ENCODE results near the gene TYK2. TPM values are rescaled to one million over a fixed set of nuclear protein-coding genes. Genes with fewer than 3 reads are reported as not detected.

The TYK2 gene
- polyA plus RNA-seq, 1 experiment = 29.1 TPM

DNA sequence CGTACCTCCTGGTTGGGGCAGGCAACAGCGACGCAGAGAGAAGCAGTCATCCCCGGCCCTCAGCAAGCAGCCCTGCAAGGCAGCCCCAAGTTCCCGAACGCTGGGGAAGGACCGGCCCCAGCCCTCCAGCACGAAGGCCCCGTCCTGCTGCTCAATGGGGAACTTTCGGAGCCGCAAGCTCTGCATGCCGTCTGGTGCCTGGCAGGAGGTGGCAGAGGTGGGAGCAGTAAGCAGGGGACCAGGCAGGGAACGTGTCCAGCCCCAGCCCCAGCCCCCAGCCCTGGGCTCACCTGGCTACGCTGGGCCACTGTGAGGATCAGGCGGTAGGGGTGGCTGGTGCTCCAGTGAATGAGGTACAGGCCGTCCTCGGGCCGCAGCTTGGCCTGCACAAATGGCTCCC, 18.1 kb downstream of the TYK2 start:
- no peak for DNase-seq (ENCODE audit: low read depth, low spot score)
- H3K9me3 ChIP-seq (ENCODE audit: control insufficient read depth, insufficient read depth, low read length) = no peaks in the 10 kb centered on the region
- no peak overlapping the region for H3K4me3 ChIP-seq (ENCODE audit: low read depth, low read length)
- TF ChIP-seq, protein P1, sequence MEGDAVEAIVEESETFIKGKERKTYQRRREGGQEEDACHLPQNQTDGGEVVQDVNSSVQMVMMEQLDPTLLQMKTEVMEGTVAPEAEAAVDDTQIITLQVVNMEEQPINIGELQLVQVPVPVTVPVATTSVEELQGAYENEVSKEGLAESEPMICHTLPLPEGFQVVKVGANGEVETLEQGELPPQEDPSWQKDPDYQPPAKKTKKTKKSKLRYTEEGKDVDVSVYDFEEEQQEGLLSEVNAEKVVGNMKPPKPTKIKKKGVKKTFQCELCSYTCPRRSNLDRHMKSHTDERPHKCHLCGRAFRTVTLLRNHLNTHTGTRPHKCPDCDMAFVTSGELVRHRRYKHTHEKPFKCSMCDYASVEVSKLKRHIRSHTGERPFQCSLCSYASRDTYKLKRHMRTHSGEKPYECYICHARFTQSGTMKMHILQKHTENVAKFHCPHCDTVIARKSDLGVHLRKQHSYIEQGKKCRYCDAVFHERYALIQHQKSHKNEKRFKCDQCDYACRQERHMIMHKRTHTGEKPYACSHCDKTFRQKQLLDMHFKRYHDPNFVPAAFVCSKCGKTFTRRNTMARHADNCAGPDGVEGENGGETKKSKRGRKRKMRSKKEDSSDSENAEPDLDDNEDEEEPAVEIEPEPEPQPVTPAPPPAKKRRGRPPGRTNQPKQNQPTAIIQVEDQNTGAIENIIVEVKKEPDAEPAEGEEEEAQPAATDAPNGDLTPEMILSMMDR (IDR thresholded peaks at IDR 0.05; ENCODE audit: low read depth, low read length) = no peak
- H3K27me3 ChIP-seq (ENCODE audit: control insufficient read depth, insufficient read depth, low read length) = no peaks in the 10 kb centered on the region
- ChIA-PET POLR2A (no interaction called here), CTCF (interaction anchor here (0.8 kb wide), 1 partner anchor 93 kb away, joined by 3 read pairs; no protein-coding TSS in a partner anchor)
- no peak overlapping the region for H3K27ac ChIP-seq (ENCODE audit: low read depth, low read length)

DNA sequence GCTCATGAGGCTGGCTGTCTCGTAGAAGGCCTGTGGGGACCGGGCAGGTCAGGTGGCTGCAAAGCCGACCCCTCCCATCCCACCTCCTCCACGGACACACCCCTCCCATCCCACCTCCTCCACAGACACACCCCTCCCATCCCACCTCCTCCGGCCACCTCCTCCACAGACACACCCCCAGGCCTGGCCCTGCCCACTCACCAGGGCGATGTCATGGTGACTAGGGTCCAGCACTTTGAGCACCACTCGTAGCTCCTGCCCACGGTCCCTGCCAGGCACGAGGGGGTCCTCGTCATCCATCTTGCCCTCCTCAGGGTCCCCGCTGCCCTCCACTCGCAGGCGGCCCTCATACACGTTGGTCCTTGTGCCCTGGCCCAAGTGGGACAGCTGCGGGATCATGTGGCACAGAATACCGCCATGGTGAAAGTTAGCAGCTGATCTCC, 18.8 kb downstream of the TYK2 start:
- CTCF ChIA-PET = no interaction called here

DNA sequence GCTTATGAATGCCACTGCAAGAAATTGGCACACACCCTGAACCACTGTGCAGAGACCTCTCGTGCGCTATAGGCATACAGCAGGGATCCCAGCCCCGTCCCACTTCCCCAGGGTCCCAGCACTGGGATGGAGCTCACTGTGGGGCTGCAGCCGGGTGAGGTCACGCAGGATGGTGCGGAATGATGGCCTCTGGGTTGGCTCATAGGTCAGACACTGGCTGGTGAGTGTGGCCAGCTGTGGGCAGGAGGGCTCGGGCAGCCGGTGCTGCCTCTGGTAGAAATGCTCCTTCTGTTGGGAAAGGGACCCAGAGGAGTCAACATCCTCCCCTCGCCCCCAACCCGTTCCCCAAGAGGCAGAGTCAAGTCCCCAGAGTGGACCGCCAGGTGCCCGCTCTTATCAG, 23.9 kb downstream of the TYK2 start:
- no peak for DNase-seq (ENCODE audit: low read depth, low spot score)
- Histone ChIP-seq H3K27me3 (ENCODE audit: control insufficient read depth, insufficient read depth, low read length) (no peaks in the 10 kb centered on the region), H3K27ac (ENCODE audit: low read depth, low read length) (no peak overlapping the region), H3K4me3 (ENCODE audit: low read depth, low read length) (no peak overlapping the region), H3K9me3 (ENCODE audit: control insufficient read depth, insufficient read depth, low read length) (peaks cover 8% of the 10 kb centered on the region; the same call in 1 of the 2 replicates)
- POLR2A ChIA-PET = no interaction called here
- CTCF ChIA-PET = interaction anchor here (0.6 kb wide), 1 partner anchor 83 kb away, joined by 3 read pairs; no protein-coding TSS in a partner anchor
- TF ChIP-seq, protein P1 (IDR thresholded peaks at IDR 0.05; ENCODE audit: low read depth, low read length) = no peak

More for the DNA sequence above, 18.8 kb downstream of the TYK2 start:
- Histone ChIP-seq H3K9me3 (ENCODE audit: control insufficient read depth, insufficient read depth, low read length) (no peaks in the 10 kb centered on the region), H3K27me3 (ENCODE audit: control insufficient read depth, insufficient read depth, low read length) (no peaks in the 10 kb centered on the region), H3K4me3 (ENCODE audit: low read depth, low read length) (no peak overlapping the region), H3K27ac (ENCODE audit: low read depth, low read length) (no peak overlapping the region)
- DNase-seq (ENCODE audit: low read depth, low spot score) = no peak
- TF ChIP-seq, protein P1 (IDR thresholded peaks at IDR 0.05; ENCODE audit: low read depth, low read length) = no peak
- POLR2A ChIA-PET = no interaction called here

DNA sequence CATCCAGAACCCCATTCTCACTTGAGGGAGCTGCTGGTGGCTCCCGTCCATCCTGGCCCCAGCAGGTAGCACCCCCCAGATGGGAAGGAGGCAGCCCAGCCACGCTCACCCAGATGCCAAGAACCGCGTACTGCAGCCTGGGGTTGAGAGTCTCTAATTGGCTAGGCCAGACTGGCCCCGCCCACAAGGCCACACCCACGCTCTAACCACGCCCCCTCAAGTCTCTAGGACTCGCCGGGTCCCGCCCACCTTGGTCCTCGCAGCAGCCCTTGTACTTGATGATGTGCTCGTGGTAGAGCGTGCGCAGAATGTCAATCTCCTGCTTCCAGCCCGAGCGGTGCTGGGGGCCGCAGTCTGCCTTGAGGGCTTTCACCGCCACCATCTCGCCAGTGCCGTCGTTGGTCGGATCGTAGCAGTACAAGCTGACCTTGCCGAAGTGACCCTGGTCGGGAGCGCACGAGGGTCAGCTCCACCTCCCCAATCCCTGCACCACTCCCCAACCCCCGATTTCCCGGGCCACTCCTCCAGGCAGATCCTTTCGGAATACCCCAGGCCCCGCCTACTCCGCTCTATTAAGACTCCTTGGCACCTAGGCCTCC, 26.5 kb downstream of the TYK2 start:
- peaks cover 8% of the 10 kb centered on the region; the same call in 1 of the 2 replicates for H3K9me3 ChIP-seq (ENCODE audit: control insufficient read depth, insufficient read depth, low read length)
- H3K27ac ChIP-seq (ENCODE audit: low read depth, low read length) = no peak overlapping the region
- DNase-seq (ENCODE audit: low read depth, low spot score) = no peak
- CTCF ChIA-PET = no interaction called here
- TF ChIP-seq, protein P1 (IDR thresholded peaks at IDR 0.05; ENCODE audit: low read depth, low read length) = no peak
- no peaks in the 10 kb centered on the region for H3K27me3 ChIP-seq (ENCODE audit: control insufficient read depth, insufficient read depth, low read length)
- POLR2A ChIA-PET = no interaction called here
- no peak overlapping the region for H3K4me3 ChIP-seq (ENCODE audit: low read depth, low read length)

DNA sequence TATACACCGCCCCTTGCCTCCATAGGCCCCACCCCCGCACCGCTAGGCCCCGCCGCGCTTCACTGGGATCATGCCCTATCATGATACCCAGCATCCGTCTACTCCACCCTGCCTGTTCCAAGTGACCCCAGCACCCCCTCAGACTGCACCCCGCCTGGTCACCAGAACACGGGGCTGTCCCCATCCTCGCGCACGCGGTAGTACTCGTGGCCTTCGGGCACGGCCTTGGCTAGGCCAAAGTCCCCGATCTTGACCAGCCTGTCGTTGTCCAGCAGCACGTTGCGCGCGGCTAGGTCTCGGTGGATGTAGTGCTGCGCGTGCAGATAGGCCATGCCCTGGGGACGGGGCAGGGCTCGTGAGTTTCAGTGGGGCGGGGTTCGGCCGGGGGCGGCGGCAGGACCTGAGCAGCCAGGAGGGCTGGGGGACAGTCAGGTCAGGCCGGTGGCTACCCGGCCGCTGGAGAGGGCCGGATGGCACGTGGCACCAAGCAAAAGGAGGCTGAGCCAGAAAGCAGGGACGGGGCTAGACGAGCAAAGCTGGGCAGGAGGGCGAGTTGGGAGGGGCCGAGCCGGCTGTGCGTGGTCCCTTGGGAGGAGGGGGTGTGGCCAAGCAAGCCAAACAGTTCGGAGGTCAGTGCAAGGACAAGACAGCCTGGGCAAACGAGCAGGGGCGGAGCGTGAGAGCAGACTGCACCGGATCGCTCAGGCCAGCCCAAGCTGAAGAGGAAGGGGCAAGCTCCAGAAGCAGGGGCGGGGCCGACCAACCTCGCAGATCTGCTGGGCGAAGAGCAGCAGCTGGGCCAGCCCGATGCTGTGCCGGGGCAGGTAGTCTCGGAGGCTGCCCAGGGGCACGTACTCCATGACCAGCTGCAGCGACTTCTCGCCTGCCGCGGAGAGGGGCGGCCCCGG, 27.4 kb downstream of the TYK2 start:
- no peak overlapping the region for H3K27ac ChIP-seq (ENCODE audit: low read depth, low read length)
- POLR2A ChIA-PET = no interaction called here
- H3K9me3 ChIP-seq (ENCODE audit: control insufficient read depth, insufficient read depth, low read length) = peaks cover 8% of the 10 kb centered on the region; the same call in 1 of the 2 replicates
- DNase-seq (ENCODE audit: low read depth, low spot score) = no peak
- no peaks in the 10 kb centered on the region for H3K27me3 ChIP-seq (ENCODE audit: control insufficient read depth, insufficient read depth, low read length)
- TF ChIP-seq, protein P1 (IDR thresholded peaks at IDR 0.05; ENCODE audit: low read depth, low read length) = no peak
- H3K4me3 ChIP-seq (ENCODE audit: low read depth, low read length) = no peak overlapping the region
- CTCF ChIA-PET = no interaction called here
